ENCODE measurements around the gene PXYLP1.

Gene PXYLP1

GRCh38 chr3:141287326-141287725, 55.7 kb downstream of the PXYLP1 start:
- DNase-seq (ENCODE audit: low read depth in 1 of 2, low spot score in 1 of 2): no peak
- H3K27ac ChIP-seq (replicated peaks): no peak overlapping the region
- TF ChIP-seq REST (IDR thresholded peaks at IDR 0.05; ENCODE audit: insufficient replicate concordance, low read depth) (no peak), POLR2AphosphoS5 (IDR thresholded peaks at IDR 0.05; ENCODE audit: low read depth) (no peak)
- H3K27me3 ChIP-seq (ENCODE audit: insufficient read depth, poor library complexity, severe bottlenecking): no peaks in the 10 kb centered on the region
- no peak overlapping the region for H3K4me3 ChIP-seq (replicated peaks; ENCODE audit: insufficient read depth, low read length)

GRCh38 chr3:141288336-141288990, 56.8 kb downstream of the PXYLP1 start:
- H3K4me3 ChIP-seq (replicated peaks; ENCODE audit: insufficient read depth, low read length): no peak overlapping the region
- TF ChIP-seq GABPA (IDR thresholded peaks at IDR 0.05; ENCODE audit: low read depth): no peak
- TF ChIP-seq SPI1 (IDR thresholded peaks at IDR 0.05; ENCODE audit: borderline replicate concordance, low read depth): no peak
- TF ChIP-seq CTCF (IDR thresholded peaks at IDR 0.05; ENCODE audit: insufficient read depth, low read length): no peak
- TF ChIP-seq POLR2AphosphoS5 (IDR thresholded peaks at IDR 0.05; ENCODE audit: low read depth): no peak
- TF ChIP-seq REST (IDR thresholded peaks at IDR 0.05; ENCODE audit: insufficient replicate concordance, low read depth): no peak
- no peak for DNase-seq (ENCODE audit: low read depth in 1 of 2, low spot score in 1 of 2)

GRCh38 chr3:141289228-141289772, 57.7 kb downstream of the PXYLP1 start:
- no peak for DNase-seq (ENCODE audit: low read depth in 1 of 2, low spot score in 1 of 2)
- H3K27ac ChIP-seq (replicated peaks): no peak overlapping the region
- H3K4me3 ChIP-seq (replicated peaks; ENCODE audit: insufficient read depth, low read length): no peak overlapping the region
- TF ChIP-seq POLR2AphosphoS5 (IDR thresholded peaks at IDR 0.05; ENCODE audit: low read depth): no peak
- TF ChIP-seq CTCF (IDR thresholded peaks at IDR 0.05; ENCODE audit: insufficient read depth, low read length): no peak
- H3K27me3 ChIP-seq (ENCODE audit: insufficient read depth, poor library complexity, severe bottlenecking): no peaks in the 10 kb centered on the region

More at GRCh38 chr3:141288336-141288990, 56.8 kb downstream of the PXYLP1 start:
- no peaks in the 10 kb centered on the region for H3K27me3 ChIP-seq (ENCODE audit: insufficient read depth, poor library complexity, severe bottlenecking)
- H3K27ac ChIP-seq (replicated peaks): no peak overlapping the region

- no peak for DNase-seq (ENCODE audit: low read depth in 1 of 2, low spot score in 1 of 2)
- Histone ChIP-seq H3K27me3 (ENCODE audit: insufficient read depth, poor library complexity, severe bottlenecking) (no peaks in the 10 kb centered on the region), H3K27ac (replicated peaks) (no peak overlapping the region), H3K4me3 (replicated peaks; ENCODE audit: insufficient read depth, low read length) (no peak overlapping the region)
- no peak for TF ChIP-seq GABPA (IDR thresholded peaks at IDR 0.05; ENCODE audit: low read depth)
- TF ChIP-seq SPI1 (IDR thresholded peaks at IDR 0.05; ENCODE audit: borderline replicate concordance, low read depth): no peak
- TF ChIP-seq CTCF (IDR thresholded peaks at IDR 0.05; ENCODE audit: insufficient read depth, low read length): no peak
- TF ChIP-seq POLR2AphosphoS5 (IDR thresholded peaks at IDR 0.05; ENCODE audit: low read depth): no peak
- no peak for TF ChIP-seq REST (IDR thresholded peaks at IDR 0.05; ENCODE audit: insufficient replicate concordance, low read depth)
Measured at GRCh38 chr3:141291559-141292355, 60.1 kb downstream of the PXYLP1 start.
